Naive thymus-derived CD8-positive, alpha-beta T cell (primary cell): ENCODE measurements around the gene AR. TPM values are rescaled to one million over a fixed set of nuclear protein-coding genes. Genes with fewer than 3 reads are reported as not detected.

Source experiments
- ATAC-seq, 2 donors: fragments of 150-1000 bp; cut with Tn5 transposase in 1 of 2; sonication (Bioruptor Pico), chemical (Tn5 transposase) in 1 of 2; 1 replicate in 1 of 2; 2 replicates in 1 of 2; pipeline ENCODE4 v1.10.0; 2021; ENCODE audit warnings: mild to moderate bottlenecking in 2 of 2, moderate library complexity in 2 of 2
- POLR2A ChIA-PET: fragments of 350-600 bp; sonication (Branson Sonifier 250); formaldehyde crosslinking; loops from one replicate; lab custom pipeline; 2021; ENCODE audit warnings: antibody characterized with exemption; lab: Charles Lee
- DNase-seq, 10 donors: peaks; one replicate each; pipeline versions ENCODE4 v3.0.0 to v3.0.0-alpha.2; 2020 to 2022
- H3K27ac Mint-ChIP-seq, 10 donors: one replicate each; pipeline ENCODE4 v1.8.0; 2020 to 2022; ENCODE audit warnings: mild to moderate bottlenecking in 10 of 10, mixed read lengths in 10 of 10, moderate library complexity in 4 of 10, inconsistent platforms in 1 of 10
- H3K27me3 Mint-ChIP-seq, 5 donors: one replicate each; pipeline ENCODE4 v1.8.0; 2021 to 2022; ENCODE audit warnings: mixed read lengths in 5 of 5
- H3K36me3 Mint-ChIP-seq, 3 donors: one replicate each; pipeline ENCODE4 v1.8.0; 2020 to 2022; ENCODE audit warnings: mixed read lengths in 3 of 3, mild to moderate bottlenecking in 2 of 3, inconsistent platforms in 1 of 3
- H3K4me1 Mint-ChIP-seq, 4 donors: one replicate each; pipeline ENCODE4 v1.8.0; 2021 to 2022; ENCODE audit warnings: mixed read lengths in 4 of 4
- H3K4me3 Mint-ChIP-seq, 10 donors: one replicate each; pipeline ENCODE4 v1.8.0; 2020 to 2022; ENCODE audit warnings: mild to moderate bottlenecking in 10 of 10, mixed read lengths in 10 of 10, moderate library complexity in 6 of 10, inconsistent platforms in 1 of 10
- H3K9me3 Mint-ChIP-seq, 9 donors: one replicate each; pipeline ENCODE4 v1.8.0; 2020 to 2022; ENCODE audit warnings: mixed read lengths in 9 of 9, mild to moderate bottlenecking in 3 of 9, inconsistent platforms in 1 of 9, moderate library complexity in 1 of 9
- polyA plus RNA-seq, 3 donors: library from polyadenylated mRNA; unstranded; fragments of 300-500 nt; fragmentation: Illumina TruSeq; gene quantifications; one replicate each; pipeline ENCODE4 v1.2.3, GENCODE V29; 2021
- total RNA-seq, 8 experiments: library from RNA in 2 of 8; stranded (reverse) in 2 of 8; gene quantifications; one replicate each; pipeline ENCODE4 v1.2.3 and lab custom pipeline; 2021 to 2026

Gene AR
- total and polyA plus RNA-seq, 5 experiments from 2014 or later: not detected

DNA sequence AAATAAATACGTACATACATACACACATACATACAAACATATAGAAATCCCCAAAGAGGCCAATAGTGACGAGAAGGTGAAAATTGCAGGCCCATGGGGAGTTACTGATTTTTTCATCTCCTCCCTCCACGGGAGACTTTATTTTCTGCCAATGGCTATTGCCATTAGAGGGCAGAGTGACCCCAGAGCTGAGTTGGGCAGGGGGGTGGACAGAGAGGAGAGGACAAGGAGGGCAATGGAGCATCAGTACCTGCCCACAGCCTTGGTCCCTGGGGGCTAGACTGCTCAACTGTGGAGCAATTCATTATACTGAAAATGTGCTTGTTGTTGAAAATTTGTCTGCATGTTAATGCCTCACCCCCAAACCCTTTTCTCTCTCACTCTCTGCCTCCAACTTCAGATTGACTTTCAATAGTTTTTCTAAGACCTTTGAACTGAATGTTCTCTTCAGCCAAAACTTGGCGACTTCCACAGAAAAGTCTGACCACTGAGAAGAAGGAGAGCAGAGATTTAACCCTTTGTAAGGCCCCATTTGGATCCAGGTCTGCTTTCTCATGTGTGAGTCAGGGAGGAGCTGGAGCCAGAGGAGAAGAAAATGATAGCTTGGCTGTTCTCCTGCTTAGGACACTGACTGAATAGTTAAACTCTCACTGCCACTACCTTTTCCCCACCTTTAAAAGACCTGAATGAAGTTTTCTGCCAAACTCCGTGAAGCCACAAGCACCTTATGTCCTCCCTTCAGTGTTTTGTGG lies 180.7 kb downstream of the AR start:
- peaks cover 0 to 4% (median 0%) of the 10 kb centered on the region in 5 donors for H3K27me3 Mint-ChIP-seq
- POLR2A ChIA-PET: no interaction called here
- DNase-seq (no peak), ATAC-seq (no peak)
- H3K9me3 Mint-ChIP-seq: peaks cover 0 to 1% (median 0%) of the 10 kb centered on the region in 9 donors
- H3K4me1 Mint-ChIP-seq: peaks cover 0 to 9% (median under 1%) of the 10 kb centered on the region in 4 donors
- H3K36me3 Mint-ChIP-seq: no peaks in the 10 kb centered on the region
- no peak overlapping the region for H3K27ac Mint-ChIP-seq
- H3K4me3 Mint-ChIP-seq: no peak overlapping the region

DNA sequence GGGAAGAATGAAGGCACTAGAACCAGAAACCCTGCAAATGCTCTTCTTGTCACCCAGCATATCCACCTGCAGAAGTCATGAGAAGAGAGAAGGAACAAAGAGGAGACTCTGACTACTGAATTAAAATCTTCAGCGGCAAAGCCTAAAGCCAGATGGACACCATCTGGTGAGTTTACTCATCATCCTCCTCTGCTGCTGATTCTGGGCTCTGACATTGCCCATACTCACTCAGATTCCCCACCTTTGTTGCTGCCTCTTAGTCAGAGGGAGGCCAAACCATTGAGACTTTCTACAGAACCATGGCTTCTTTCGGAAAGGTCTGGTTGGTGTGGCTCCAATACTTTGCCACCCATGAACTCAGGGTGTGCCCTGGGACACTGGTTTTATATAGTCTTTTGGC lies 181.7 kb downstream of the AR start:
- Mint-ChIP-seq H3K36me3 (no peaks in the 10 kb centered on the region), H3K4me3 (no peak overlapping the region), H3K4me1 (peaks cover 0 to 9% (median under 1%) of the 10 kb centered on the region in 4 donors), H3K27me3 (no peaks in the 10 kb centered on the region), H3K27ac (no peak overlapping the region), H3K9me3 (peaks cover 0 to 1% (median 0%) of the 10 kb centered on the region in 9 donors)
- ATAC-seq: no peak
- DNase-seq: no peak
- POLR2A ChIA-PET: no interaction called here

DNA sequence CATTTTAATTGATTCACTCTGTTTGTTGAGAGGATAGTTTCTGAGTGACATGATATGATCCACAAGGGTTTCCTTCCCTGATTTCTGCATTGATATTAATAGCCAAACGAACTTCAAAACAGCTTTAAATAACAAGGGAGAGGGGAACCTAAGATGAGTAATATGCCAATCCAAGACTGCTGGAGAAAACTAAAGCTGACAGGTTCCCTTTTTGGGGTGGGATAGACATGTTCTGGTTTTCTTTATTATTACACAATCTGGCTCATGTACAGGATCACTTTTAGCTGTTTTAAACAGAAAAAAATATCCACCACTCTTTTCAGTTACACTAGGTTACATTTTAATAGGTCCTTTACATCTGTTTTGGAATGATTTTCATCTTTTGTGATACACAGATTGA lies 182.2 kb downstream of the AR start:
- peaks cover 0 to 1% (median 0%) of the 10 kb centered on the region in 9 donors for H3K9me3 Mint-ChIP-seq
- no peaks in the 10 kb centered on the region for H3K36me3 Mint-ChIP-seq
- H3K4me3 Mint-ChIP-seq: no peak overlapping the region
- POLR2A ChIA-PET: no interaction called here
- H3K27ac Mint-ChIP-seq: no peak overlapping the region
- H3K4me1 Mint-ChIP-seq: peaks cover 0 to 7% (median under 1%) of the 10 kb centered on the region in 4 donors
- no peaks in the 10 kb centered on the region for H3K27me3 Mint-ChIP-seq
- ATAC-seq (no peak), DNase-seq (no peak)

DNA sequence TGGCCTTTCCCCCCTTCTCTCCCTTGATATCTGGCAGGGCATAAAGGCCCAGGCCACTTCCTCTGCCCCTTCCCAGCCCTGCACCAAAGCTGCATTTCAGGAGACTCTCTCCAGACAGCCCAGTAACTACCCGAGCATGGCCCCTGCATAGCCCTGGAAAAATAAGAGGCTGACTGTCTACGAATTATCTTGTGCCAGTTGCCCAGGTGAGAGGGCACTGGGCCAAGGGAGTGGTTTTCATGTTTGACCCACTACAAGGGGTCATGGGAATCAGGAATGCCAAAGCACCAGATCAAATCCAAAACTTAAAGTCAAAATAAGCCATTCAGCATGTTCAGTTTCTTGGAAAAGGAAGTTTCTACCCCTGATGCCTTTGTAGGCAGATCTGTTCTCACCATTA lies 183.8 kb downstream of the AR start:
- ATAC-seq (no peak), DNase-seq (no peak)
- Mint-ChIP-seq H3K4me3 (no peak overlapping the region), H3K27me3 (no peaks in the 10 kb centered on the region), H3K36me3 (no peaks in the 10 kb centered on the region), H3K4me1 (peaks cover 0 to 7% (median under 1%) of the 10 kb centered on the region in 4 donors), H3K9me3 (peaks cover 0 to 1% (median 0%) of the 10 kb centered on the region in 9 donors), H3K27ac (no peak overlapping the region)
- POLR2A ChIA-PET: no interaction called here

DNA sequence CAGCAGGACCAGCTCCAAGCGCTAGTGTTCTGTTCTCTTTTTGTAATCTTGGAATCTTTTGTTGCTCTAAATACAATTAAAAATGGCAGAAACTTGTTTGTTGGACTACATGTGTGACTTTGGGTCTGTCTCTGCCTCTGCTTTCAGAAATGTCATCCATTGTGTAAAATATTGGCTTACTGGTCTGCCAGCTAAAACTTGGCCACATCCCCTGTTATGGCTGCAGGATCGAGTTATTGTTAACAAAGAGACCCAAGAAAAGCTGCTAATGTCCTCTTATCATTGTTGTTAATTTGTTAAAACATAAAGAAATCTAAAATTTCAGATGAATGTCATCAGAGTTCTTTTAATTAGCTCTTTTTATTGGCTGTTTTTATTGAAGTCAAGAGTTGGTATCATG lies 186.5 kb downstream of the AR start:
- no peak overlapping the region for H3K27ac Mint-ChIP-seq
- DNase-seq (no peak), ATAC-seq (no peak)
- H3K27me3 Mint-ChIP-seq: no peaks in the 10 kb centered on the region
- POLR2A ChIA-PET: no interaction called here
- H3K4me3 Mint-ChIP-seq: no peak overlapping the region
- H3K9me3 Mint-ChIP-seq: peaks cover 0 to 1% (median 0%) of the 10 kb centered on the region in 9 donors
- peaks cover 0 to 2% (median 1%) of the 10 kb centered on the region in 4 donors for H3K4me1 Mint-ChIP-seq
- no peaks in the 10 kb centered on the region for H3K36me3 Mint-ChIP-seq

DNA sequence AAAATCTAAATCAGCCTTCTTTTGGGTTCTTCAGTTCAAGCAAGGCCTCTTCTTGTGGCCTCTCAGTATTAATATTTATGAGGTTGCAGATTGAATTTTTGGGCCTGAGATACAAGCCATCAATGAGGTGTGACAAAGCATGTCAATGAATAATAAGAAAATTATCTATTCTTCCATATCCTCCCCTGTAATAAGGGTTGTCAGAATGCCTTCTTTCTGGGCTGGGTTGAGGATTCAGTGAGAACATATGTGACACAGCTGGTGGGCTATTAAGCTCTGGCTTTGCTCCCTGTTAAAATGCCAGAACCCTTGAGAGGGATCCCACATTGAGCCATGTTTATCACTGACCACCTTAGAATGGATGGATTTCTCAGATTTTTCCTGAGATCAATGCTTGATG lies 187.2 kb downstream of the AR start:
- no peak for ATAC-seq
- Mint-ChIP-seq H3K27ac (no peak overlapping the region), H3K4me3 (no peak overlapping the region), H3K4me1 (peaks cover 0 to 2% (median 0%) of the 10 kb centered on the region in 4 donors), H3K36me3 (no peaks in the 10 kb centered on the region), H3K9me3 (peaks cover 0 to 1% (median 0%) of the 10 kb centered on the region in 9 donors), H3K27me3 (no peaks in the 10 kb centered on the region)
- no peak for DNase-seq
- POLR2A ChIA-PET: no interaction called here

DNA sequence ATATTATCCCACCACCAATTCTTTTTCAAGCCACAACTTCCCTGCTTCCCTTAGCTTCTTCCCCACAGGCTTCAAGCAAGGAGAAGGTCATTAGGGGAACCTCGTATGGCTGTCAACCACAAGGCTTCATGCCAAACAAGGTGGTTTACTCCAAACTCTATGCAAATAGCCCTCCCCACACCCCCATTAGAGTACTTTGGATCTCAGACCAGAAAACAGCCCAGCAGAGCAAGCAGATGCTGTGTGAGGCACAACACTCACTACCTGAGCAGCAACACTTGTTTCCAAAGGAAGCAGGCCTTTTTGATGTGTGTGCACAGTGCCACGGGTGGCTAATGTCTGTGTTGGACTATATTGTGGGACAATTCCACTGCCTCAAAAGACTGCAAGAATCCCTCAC lies 189.0 kb downstream of the AR start:
- no peaks in the 10 kb centered on the region for H3K9me3 Mint-ChIP-seq
- H3K27me3 Mint-ChIP-seq: no peaks in the 10 kb centered on the region
- H3K4me3 Mint-ChIP-seq: no peak overlapping the region
- no peak overlapping the region for H3K27ac Mint-ChIP-seq
- POLR2A ChIA-PET: no interaction called here
- H3K4me1 Mint-ChIP-seq: peaks cover 0 to 3% (median 1%) of the 10 kb centered on the region in 4 donors
- no peaks in the 10 kb centered on the region for H3K36me3 Mint-ChIP-seq
- no peak for ATAC-seq
- DNase-seq: no peak

DNA sequence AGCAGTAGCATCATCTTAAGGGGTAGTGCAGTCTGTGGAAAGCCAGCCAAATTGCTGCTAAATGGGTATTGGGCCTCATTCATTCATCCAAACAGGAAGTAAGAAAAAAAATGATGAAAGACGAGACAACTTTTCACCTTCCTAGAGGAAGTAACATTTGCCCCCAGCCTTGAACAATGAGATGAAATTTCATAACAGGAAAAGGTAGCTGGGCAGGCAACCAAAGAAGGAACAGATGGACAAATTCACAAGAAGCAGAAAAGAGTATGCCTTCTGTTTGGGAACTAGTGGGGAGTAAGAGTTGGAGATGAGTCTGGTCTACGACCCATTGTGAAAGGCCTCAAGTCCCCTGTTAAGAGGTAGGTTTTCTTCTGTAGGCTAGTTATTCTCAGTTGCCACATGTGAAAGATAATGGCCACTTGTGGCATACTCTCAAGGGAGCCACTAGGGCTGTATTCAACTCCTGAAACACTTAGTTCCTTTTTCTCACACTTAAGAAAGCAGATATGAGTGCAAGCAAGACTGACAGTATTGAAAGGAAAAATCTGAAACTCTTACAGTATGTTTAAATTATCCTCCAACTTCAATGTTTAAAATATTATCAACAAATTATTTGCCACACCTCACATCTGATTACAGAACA lies 190.4 kb downstream of the AR start:
- Mint-ChIP-seq H3K4me3 (no peak overlapping the region), H3K9me3 (no peaks in the 10 kb centered on the region)
- DNase-seq: no peak

DNA sequence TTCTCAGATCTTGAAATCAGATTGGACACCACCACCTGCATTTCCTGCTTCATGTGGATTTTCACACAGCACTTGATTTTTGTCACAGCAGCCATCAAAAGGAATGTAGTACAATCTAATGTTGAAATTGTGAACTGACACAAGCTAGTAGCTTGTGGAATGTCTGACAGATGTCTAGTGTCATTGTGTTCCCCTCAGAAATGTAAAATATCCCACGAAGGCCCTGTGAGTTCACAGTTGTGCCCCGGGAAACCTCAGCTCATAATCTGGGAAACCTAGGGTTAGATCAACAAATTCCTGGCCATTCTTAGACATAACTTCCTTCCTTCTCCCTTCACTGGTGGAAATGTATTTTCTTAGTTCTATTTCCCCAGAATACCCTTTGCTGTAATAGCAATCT lies 205.7 kb downstream of the AR start:
- Mint-ChIP-seq H3K27ac (no peak overlapping the region), H3K4me3 (no peak overlapping the region), H3K36me3 (no peaks in the 10 kb centered on the region), H3K4me1 (no peaks in the 10 kb centered on the region), H3K27me3 (peaks cover 0 to 5% (median 0%) of the 10 kb centered on the region in 5 donors), H3K9me3 (peaks cover 0 to 16% (median 0%) of the 10 kb centered on the region in 9 donors)
- DNase-seq: no peak
- ATAC-seq: no peak
- POLR2A ChIA-PET: no interaction called here

More for the DNA sequence above, 190.4 kb downstream of the AR start:
- POLR2A ChIA-PET: no interaction called here
- Mint-ChIP-seq H3K27ac (no peak overlapping the region), H3K27me3 (no peaks in the 10 kb centered on the region), H3K4me1 (peaks cover 0 to 3% (median 1%) of the 10 kb centered on the region in 4 donors), H3K36me3 (no peaks in the 10 kb centered on the region)
- ATAC-seq: no peak

DNA sequence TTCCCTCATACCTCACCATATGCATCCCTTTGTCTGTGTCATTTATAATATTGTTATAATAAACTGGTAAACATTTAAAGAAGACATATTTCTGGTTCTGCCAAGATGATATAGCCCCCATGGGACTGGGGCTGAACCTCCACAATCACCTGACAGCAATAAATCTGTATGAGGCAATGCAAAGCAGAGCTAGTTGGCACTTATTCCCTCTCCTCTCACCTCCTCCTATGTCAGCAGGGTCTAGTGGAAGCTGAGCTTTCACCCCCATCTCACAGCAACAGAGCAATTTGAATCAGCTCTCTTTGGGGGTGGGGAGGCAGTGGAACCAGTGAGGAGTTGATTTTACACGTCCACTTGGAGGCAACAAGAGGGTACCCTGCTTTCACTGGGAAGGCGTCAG lies 206.9 kb downstream of the AR start:
- H3K4me1 Mint-ChIP-seq: no peaks in the 10 kb centered on the region
- ATAC-seq (no peak), DNase-seq (no peak)
- H3K4me3 Mint-ChIP-seq: no peak overlapping the region
- no peaks in the 10 kb centered on the region for H3K36me3 Mint-ChIP-seq
- no peak overlapping the region for H3K27ac Mint-ChIP-seq
- no peaks in the 10 kb centered on the region for H3K27me3 Mint-ChIP-seq
- peaks cover 0 to 16% (median 0%) of the 10 kb centered on the region in 9 donors for H3K9me3 Mint-ChIP-seq
- POLR2A ChIA-PET: no interaction called here

DNA sequence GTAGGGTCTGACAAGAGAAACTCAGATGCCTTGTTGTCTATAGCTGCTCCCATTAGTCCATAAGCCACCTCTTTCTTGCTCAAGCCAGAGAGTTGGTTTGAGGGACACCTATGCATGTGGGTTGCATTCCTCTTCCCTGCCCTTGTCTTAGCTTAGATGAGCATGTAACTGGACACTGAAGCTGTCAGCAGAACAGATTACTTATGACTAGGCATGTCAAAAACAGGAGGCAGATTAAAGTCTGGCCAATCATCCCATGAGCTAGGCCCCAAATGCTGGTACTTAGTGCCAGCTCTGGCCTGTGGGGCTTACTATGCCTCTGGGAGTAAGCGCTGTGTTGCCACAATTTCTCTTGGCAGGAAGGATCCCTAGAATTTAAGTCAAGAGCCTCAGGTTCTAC lies 215.2 kb downstream of the AR start:
- H3K27me3 Mint-ChIP-seq: no peaks in the 10 kb centered on the region
- POLR2A ChIA-PET: no interaction called here
- ATAC-seq: no peak

DNA sequence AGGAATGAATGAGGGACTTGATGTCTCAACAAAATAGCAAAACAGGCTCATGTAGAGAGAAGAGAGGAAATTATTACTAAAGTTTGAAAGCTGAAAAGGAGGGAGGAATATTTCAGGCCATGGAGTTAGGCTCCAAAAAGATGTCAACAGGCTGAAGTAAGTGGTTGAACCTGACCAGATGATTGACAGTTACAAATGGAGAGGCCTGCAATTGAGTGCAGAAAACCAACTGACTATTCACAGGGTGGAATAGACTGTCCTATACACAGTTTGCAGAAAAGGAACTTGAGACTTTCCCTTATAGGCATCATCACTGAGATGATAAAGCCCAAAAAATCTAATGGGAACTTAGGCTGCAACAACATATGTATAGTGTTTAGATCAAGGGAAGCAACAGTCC lies 233.3 kb downstream of the AR start:
- ATAC-seq: no peak
- DNase-seq: no peak
- H3K36me3 Mint-ChIP-seq: peaks cover 0 to 6% (median 0%) of the 10 kb centered on the region in 3 donors
- no peak overlapping the region for H3K4me3 Mint-ChIP-seq
- H3K4me1 Mint-ChIP-seq: peaks cover 0 to 3% (median 0%) of the 10 kb centered on the region in 4 donors
- no peaks in the 10 kb centered on the region for H3K27me3 Mint-ChIP-seq
- H3K9me3 Mint-ChIP-seq: peaks cover 0 to 18% (median 5%) of the 10 kb centered on the region in 9 donors
- POLR2A ChIA-PET: no interaction called here
- no peak overlapping the region for H3K27ac Mint-ChIP-seq

More for the DNA sequence above, 215.2 kb downstream of the AR start:
- no peaks in the 10 kb centered on the region for H3K4me1 Mint-ChIP-seq
- H3K9me3 Mint-ChIP-seq: peaks cover 0 to 2% (median 0%) of the 10 kb centered on the region in 9 donors
- H3K4me3 Mint-ChIP-seq: no peak overlapping the region
- H3K27ac Mint-ChIP-seq: no peak overlapping the region
- DNase-seq: no peak
- no peaks in the 10 kb centered on the region for H3K36me3 Mint-ChIP-seq

DNA sequence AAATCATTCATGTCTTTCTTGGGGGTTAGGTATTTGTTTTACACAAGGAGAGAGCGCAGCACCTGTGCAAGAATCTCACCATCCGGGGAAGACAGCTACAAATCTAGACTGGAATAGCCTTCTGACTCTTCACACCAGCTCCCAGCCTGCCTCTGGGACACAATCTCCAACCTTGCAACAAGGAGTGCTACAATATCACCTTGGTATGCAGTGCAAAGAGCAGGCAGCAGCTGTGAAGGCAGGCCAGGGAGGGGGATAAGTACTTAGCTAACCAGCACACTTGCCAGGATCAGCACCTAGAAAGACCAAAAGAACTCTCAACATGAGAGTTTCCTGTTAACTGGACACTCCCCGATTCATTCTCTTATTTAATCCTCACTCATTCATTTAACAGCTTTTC lies 235.3 kb downstream of the AR start:
- no peak for ATAC-seq
- H3K27me3 Mint-ChIP-seq: no peaks in the 10 kb centered on the region

More for the DNA sequence above, 235.3 kb downstream of the AR start:
- no peak for DNase-seq
- peaks cover 0 to 3% (median 0%) of the 10 kb centered on the region in 9 donors for H3K9me3 Mint-ChIP-seq
- POLR2A ChIA-PET: no interaction called here
- H3K36me3 Mint-ChIP-seq: no peaks in the 10 kb centered on the region
- H3K27ac Mint-ChIP-seq: no peak overlapping the region
- peaks cover 0 to 3% (median 0%) of the 10 kb centered on the region in 4 donors for H3K4me1 Mint-ChIP-seq
- no peak overlapping the region for H3K4me3 Mint-ChIP-seq
